ENCODE results near the gene TIE1. TPM values are rescaled to one million over a fixed set of nuclear protein-coding genes. Genes with fewer than 3 reads are reported as not detected.

Gene TIE1
- total RNA-seq, 2 donors from 2014 or later = 4.9 to 7.6 TPM

- ATAC-seq = no peak
- intact Hi-C loops (cut with DNase I, micrococcal nuclease) = no loop called here
- DNase-seq = peak in 1 of 2 donors; percentile 23
Measured at GRCh38 chr1:43288058-43288784, 12.6 kb upstream of the TIE1 start.

GRCh38 chr1:43288785-43289706 lies 11.7 kb upstream of the TIE1 start:
- DNase-seq = no peak
- ATAC-seq = no peak
- intact Hi-C loops (cut with DNase I, micrococcal nuclease) = no loop called here

DNA sequence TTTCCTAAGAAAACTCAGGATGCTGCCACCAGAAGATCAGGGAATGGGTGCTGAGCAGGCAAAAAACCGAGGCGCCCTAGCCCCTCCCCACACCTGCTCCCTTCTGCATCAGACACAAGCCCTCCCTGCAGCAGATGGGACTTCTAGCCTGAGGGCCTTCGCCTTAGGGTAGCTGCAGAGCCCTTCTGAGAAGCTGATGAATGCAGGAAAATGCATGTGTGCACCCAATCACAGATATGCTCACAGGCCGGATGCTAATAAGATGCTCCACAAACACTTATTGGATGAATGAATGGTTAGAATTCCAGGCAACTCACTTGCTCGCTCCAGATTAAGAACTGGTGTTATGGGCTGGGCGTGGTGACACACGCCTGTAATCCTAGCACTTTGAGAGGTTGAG lies 8.6 kb upstream of the TIE1 start:
- intact Hi-C loops (cut with DNase I, micrococcal nuclease) = no loop called here
- DNase-seq (no peak), ATAC-seq (no peak)

DNA sequence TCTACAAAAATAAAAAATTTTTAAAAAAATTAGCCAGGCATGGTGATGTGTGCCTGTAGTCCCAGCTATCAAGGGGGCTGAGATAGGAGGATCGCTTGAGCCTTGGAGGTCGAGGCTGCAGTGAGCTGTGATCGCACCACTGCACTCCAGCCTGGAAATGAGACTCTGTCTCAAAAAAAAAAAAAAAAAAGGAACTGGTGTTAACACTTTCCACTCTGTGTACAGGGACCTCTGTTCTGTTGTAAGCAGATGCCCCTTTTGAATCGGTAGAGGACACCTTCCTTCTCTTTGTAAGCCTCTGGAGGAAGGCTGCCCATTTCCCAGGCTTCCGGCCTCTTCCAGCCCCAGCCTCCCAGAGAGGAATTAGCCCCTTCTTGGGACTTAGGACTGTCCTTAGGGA lies 8.1 kb upstream of the TIE1 start:
- ATAC-seq (no peak), DNase-seq (no peak)
- intact Hi-C loops (cut with DNase I, micrococcal nuclease) = no loop called here

- ATAC-seq (no peak), DNase-seq (no peak)
- intact Hi-C loops (cut with DNase I, micrococcal nuclease) = no loop called here
Measured at GRCh38 chr1:43293176-43293575, 7.6 kb upstream of the TIE1 start.

- intact Hi-C loops (cut with DNase I, micrococcal nuclease) = no loop called here
- ATAC-seq = peak; percentile 79
- DNase-seq = peak; percentile 74 to 79
Measured at GRCh38 chr1:43293896-43294760, 6.7 kb upstream of the TIE1 start.

DNA sequence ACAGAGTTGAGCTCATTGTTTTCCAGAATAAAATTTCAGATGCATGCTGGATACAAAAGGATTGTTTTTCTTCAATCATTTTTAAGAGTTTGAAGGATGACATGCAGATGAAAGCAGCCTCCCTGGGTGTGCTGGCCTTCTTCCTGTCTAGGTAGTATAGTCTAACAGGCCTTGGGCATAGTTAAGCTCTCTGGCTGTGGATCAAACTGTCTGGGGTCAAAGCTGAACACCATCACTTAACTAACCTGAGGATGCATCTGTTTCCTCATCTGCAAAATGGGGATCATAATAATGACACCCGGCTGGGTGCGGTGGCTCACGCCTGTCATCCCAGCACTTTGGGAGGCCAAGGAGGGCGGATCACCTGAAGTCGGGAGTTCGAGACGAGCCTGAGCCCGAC lies 6.0 kb upstream of the TIE1 start:
- no peak for ATAC-seq
- DNase-seq = no peak
- intact Hi-C loops (cut with DNase I, micrococcal nuclease) = no loop called here

- ATAC-seq = no peak
- intact Hi-C loops (cut with DNase I, micrococcal nuclease) = no loop called here
Measured at GRCh38 chr1:43296207-43296606, 4.6 kb upstream of the TIE1 start.

DNA sequence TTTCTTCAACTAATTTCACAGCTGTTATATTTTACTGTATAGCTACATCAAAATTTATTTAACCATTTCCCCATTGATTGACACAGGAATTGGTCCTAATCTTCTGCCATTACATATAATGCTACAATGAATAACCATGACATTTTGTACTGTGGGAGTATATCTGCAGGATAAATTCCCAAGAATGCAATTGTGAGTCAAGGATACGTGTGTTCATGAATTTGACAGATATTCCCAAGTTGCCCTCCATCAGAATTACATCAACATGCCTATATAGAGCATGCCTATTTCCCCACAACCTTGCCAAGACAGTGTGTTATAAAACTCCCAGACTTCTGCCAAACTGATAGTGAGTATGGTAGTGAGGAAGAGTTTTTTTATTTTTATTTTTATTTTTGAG lies 2.7 kb upstream of the TIE1 start:
- intact Hi-C loops (cut with DNase I, micrococcal nuclease) = no loop called here
- no peak for DNase-seq
- ATAC-seq = no peak

More at GRCh38 chr1:43296207-43296606, 4.6 kb upstream of the TIE1 start:
- DNase-seq = no peak

DNA sequence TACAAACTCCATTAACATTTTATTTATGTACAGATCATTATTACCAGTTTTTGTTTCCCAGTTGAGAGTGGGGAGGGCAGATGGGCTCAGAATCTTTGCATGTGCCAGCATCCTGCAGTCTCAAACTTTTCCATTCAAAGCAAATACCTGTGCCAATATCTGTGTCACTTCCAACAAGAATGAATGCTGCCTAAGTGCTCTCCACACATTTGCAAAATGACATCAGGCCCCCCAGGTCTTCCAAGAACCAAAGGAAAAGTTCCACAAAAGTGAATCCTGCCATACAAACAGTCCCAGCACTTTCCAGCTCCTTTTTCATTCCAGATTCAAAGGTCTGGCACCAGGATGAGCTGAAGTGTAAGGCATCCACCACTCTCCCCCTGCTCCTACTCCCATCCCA lies 1.7 kb upstream of the TIE1 start:
- DNase-seq = no peak
- intact Hi-C loops (cut with DNase I, micrococcal nuclease) = no loop called here
- no peak for ATAC-seq

- no peak for DNase-seq
- intact Hi-C loops (cut with DNase I, micrococcal nuclease) = no loop called here
- ATAC-seq = no peak
Measured at GRCh38 chr1:43302201-43302600, 1.4 kb downstream of the TIE1 start.

DNA sequence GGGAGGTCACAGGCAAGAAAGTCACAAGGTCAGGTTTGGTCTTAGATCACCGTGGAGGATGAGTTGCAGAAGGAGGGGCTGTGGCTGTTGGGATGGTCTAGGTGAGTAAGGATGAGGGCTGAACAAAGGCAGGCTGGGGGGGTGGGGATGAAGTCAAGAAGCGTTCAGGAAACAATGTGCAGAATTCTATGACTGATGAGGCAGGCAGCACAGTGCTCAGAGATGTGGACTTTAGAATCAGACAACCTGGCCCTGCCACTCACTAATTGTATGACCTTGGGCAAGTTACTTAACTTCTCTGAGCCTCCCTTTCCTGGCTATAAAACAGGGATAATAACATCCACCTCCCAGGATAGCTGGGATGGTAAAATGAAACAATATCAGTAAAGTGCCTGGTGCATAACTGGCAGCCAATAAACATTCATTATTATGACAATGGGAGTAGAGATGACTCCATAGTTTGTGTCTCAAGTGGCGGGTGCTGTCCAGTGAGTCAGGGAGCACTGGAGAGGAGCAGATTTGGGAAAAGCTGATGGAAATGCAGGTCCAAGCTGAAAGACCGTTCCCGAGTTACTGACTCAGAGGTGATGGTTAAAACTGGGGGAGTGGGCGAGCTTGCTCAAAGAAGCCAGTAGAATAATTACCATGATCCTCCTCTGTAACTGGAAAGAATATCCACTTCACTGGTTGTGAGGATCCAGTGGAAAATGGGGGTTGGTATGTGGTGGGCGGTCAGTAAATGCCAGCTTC lies 2.1 kb downstream of the TIE1 start:
- DNase-seq (peak; percentile 66 to 69), ATAC-seq (peak; percentile 91)
- intact Hi-C loops (cut with DNase I, micrococcal nuclease) = no loop called here

DNA sequence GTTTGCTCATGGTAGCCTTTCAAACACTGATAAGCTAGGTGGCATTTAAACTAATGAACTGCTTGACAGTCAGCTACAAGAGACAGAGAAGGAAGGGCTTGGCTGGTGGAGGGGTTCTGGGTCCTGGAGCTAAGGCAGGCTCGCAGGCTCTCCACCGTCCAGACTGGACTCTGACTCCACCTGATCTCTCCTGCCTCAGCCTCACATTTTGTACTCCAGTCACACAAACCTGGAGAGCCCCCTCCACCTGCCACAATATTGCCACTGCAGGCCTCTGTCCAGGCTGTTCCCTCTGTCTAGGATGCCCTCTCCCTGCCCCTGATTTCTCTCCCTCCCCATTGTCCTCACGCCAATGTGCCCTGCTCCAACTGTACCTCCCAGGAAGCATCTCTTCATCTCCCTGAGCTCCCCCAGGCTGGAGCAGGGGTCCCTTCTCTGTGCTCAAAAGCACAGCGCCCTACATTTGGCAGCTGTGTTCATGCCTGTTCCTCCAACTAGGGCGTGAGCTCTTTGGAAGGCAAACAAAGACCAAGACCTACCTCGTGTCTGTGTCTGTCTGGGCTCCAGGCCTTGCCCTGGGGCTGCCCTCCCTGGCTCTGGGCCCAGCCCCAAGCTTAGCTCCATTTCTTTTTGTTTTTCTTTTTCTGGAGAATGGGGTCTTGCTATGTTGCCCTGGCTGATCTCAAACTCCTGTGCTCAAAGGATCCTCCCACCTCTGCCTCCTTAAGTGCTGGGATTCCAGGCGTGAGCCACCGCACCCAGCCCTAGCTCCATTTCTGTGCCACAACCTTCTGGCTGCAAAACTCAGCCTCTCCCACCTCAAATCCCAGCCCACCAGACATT lies 2.9 kb downstream of the TIE1 start:
- ATAC-seq (peak; percentile 40), DNase-seq (no peak)
- intact Hi-C loops (cut with DNase I, micrococcal nuclease) = no loop called here

- no peak for ATAC-seq
- intact Hi-C loops (cut with DNase I, micrococcal nuclease) = no loop called here
- no peak for DNase-seq
Measured at GRCh38 chr1:43304314-43304681, 3.5 kb downstream of the TIE1 start.

DNA sequence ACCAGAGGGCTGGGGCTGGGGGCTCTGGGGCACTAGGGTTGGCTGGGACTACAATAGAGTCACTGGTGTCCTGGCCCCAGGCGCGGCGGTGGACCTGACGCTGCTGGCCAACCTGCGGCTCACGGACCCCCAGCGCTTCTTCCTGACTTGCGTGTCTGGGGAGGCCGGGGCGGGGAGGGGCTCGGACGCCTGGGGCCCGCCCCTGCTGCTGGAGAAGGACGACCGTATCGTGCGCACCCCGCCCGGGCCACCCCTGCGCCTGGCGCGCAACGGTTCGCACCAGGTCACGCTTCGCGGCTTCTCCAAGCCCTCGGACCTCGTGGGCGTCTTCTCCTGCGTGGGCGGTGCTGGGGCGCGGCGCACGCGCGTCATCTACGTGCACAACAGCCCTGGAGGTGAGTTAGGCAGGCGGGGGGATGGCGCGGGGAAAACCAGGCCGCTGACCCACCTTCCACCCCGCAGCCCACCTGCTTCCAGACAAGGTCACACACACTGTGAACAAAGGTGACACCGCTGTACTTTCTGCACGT lies 4.1 kb downstream of the TIE1 start:
- DNase-seq = peak in 1 of 2 donors; percentile 26
- ATAC-seq = no peak
- intact Hi-C loops (cut with DNase I, micrococcal nuclease) = no loop called here

GRCh38 chr1:43305461-43305860 lies 4.7 kb downstream of the TIE1 start:
- DNase-seq (peak in 1 of 2 donors; percentile 16), ATAC-seq (no peak)
- intact Hi-C loops (cut with DNase I, micrococcal nuclease) = no loop called here

DNA sequence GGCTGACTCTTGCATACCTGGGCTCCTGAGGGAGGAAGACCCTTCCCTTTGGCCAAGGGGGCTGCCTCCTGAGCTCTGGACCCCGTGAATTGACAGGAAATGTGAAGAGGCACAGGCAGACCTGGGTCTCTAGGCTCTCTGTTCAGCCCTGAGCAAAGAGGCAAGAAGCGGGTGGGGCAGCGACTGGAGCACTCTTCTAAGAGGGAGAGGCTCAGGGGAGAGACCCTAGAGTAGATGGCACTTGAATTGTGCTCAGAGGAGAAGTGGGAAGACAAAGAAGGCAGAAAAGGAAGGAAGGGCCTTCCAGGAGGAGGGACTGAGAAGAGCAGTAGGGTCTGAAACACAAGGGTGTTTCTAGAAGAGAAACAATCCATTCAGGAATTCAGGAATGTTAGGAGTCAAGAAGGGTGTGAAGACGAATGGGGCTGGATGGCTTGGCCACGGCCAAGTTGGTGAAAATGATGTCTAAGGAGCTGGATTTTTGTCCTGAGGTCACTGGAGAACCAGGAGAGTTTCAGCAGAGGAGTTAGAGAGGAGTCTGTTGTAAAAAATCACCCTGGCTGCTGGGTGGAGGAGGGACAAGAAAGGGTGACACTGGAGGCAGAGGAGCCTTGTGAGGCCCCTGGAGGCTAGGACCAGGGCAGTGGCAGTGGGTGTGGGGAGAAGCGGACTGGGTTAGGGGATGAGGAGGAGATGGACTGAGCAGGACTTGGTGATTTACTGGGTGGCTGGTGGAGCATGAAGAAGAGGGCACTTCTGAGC lies 5.3 kb downstream of the TIE1 start:
- DNase-seq (no peak), ATAC-seq (no peak)
- intact Hi-C loops (cut with DNase I, micrococcal nuclease) = no loop called here

Measured in left colon (tissue), 2 donors.